ENCODE data around the gene ISYNA1.
A peak's percentile ranks its signal among the peaks of the same experiment; 100 is the strongest.

Gene ISYNA1

DNA sequence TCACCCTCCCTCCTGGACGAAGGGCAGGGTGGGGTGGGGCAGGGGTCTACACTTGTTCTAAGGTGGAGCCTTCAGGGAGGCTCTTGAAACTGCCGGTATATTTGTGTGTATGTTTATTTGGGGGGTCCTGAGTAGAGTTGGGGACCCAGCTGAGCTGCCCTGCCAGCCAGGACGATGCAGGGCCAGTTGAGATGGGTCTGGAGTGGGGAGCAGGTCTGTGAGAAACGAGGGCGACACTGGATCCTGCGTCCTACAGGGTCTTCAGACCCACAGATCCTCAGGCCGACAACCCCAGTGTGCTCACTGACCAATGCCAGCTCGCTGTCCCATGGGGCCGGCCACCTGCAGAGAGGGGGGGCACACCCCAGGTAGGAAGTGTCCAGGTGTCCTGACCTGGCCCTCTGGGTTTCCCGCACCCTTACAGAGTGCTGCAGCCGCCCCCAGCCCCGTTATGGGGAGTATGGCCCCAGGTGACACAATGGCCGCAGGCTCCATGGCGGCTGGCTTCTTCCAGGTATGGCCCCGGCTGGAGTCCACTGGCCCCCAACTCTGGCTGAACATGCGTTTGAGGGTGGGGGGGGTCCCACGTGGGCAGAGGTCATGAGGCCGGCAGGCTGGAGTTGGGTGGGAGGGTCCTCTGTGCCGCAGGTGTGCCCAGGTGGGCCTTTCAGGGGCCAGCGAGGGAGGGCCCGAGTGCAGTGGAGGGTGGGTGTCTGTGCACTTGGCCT lies 7.4 kb downstream of the ISYNA1 start:
- DNase-seq = no peak

DNA sequence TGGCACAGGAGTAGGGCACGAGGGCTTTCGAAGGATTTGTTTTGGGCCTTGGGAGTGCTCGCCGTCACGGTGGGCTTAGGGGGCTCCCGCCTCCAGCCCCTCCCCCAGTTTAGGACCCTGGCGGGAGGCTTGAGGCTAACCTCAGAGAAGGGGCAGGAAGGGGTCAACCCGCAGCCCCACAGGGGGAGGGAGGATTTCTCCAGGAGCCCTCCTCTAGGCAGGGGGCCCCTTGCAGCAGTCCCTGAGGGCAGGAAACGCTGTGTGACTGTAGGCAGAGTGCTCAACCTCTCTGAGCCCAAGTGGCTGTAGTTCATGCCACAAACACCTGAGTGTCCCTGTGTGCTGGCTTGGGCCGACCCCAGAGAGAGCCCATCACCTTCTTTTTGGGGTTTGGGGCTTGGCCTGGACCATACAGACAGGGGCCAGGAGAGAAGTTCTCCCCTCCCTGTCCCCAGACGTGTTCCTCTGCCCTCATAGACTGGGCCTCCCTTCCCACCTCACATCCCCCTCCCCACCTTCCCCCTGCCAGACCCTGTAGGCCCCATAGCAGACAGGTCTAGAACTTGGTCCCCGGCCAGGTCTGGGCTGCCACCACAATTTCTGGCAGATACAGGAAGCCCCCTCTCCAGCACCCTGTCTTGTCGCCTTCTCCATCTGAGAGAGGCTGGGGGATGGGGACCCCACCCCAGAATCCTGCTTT lies 8.1 kb downstream of the ISYNA1 start:
- DNase-seq = no peak

DNA sequence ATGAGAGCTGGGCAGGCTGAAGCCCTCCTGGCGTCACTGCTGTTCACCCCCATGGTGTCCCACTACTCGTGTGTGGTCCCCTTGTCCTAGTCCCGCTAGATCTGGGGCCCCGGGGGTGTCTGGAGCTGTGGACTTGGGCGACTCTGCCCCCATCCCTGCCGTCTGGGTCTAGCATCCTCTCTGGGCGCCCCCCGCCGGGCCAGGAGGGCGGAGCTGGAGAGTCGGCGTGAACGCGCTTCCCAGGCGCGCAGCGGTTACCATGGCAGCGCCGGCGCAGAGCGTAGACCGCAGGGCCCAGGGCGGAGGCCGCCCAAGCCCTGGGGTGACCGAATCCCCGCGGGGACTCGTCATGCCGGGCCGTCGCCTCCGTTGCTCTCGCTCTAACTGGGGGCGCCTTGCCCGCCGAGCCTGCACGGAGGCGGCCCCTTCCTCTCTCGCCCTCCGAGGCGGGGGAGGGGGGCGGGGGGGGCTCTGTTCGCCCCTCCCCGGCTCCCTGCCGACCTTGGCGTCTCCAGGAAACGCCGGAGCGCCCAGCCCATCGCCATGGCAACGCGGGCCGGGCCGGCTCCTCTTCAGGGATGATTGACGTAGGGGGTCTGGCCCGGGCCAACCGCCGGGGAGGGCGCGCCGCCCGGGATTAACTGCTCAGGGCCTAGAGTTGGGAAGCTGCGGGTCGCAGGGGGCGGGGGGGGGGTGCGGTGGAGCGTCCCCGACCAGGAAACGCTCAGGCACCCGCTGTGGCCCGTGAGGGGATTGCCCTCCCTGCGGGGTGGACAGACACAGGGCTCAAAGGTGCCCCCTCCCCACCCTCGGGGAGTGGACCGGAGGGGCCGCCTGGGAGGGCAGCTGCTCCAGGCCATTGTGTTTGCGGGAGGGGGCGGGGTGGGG lies 8.9 kb downstream of the ISYNA1 start:
- peak; percentile 75 for DNase-seq

DNA sequence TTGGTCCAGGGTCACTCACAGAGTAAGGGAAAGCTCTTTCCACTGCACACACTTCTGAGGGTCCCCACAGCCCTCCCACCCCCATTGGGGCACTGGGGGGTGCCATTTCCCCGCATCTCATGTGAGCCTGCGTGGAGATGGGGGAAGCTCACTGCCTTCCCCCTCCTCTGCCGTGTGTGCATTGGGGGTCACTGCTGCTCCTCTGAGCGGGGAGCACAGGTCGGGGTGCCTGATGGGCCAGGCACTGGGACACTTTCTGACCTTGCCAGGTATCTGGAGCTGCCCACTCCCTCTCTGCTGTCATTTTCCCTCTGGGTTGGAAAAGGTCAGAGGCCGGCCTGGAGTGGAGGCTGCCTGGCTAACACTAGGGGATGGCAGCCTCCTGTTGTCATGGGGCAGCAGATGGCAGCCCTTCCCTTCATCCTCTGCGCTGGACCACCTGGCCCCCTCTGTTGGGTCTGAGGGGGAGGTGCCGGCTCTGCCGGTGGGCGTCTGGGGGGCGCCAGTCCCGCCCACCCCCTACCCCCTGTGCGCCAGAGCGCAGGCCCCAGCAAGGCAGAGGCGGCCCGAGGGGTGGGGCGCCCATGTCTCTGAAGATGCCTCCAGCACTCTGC lies 9.7 kb downstream of the ISYNA1 start:
- no peak for DNase-seq

DNA sequence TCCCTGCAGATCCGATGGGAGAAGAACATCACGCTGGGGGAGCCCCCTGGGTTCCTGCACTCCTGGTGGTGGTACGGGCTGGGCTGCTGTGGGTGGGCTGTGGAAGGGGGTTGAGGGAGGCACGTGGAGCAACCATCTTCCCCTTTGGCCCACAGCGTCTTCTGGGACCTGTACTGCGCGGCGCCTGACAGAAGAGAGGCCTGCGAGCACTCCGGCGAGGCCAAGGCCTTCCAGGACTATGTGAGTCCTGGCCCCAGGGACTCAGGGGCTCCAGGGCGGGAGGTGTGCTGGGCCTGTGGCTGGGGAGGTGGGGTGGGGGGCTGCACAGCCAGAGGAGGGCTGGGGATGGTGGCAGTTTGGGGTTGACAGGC lies 10.2 kb downstream of the ISYNA1 start:
- DNase-seq = no peak

DNA sequence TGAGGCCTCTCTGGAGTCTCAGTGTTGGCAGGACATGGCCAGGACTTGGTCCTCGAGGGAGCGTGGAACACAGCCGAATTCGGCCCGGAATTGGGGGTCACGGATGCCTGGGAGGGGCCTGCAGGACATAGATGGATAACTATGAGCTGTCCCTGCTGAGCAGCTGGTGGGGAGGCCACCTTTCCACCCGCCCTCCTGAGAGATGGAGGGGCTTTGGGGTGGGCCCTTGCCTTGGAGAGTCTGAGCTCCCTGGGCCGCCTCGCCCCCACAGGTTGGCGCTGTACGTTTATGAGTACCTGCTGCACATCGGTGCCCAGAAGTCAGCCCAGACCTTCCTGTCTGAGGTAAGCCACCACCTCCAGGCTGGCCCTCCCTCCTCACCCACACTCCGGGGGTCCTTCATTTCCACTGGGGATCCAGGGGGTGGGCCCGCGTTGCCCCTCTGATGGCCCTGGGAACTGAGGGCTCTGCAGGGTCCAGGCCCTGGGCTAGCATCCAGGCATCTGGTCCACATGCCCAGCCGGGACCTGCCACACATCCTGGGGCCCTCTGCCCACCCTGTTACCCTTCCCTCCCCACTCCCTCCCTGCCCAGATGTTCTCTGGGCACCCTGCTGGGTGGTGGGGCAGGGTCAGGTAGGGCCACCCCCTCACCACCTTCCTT lies 10.7 kb downstream of the ISYNA1 start:
- DNase-seq = no peak

DNA sequence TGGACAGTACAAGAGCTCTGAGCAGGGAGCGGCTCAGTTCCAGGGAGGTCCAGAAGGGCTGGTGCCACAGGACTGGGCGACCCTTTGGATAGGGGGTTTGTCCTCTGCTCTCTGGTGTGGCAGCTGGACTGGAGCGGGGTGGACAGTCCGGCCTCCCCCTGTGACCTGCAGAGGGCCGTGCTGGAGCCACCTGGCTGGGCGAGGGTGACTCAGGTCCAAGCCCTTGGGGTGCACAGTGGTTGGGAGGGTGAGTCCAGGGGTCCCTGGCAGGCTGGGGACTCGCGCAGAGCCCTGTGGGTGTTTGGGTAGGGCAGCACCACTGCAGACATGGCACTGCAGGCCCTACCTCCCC lies 11.5 kb downstream of the ISYNA1 start:
- no peak for DNase-seq

DNA sequence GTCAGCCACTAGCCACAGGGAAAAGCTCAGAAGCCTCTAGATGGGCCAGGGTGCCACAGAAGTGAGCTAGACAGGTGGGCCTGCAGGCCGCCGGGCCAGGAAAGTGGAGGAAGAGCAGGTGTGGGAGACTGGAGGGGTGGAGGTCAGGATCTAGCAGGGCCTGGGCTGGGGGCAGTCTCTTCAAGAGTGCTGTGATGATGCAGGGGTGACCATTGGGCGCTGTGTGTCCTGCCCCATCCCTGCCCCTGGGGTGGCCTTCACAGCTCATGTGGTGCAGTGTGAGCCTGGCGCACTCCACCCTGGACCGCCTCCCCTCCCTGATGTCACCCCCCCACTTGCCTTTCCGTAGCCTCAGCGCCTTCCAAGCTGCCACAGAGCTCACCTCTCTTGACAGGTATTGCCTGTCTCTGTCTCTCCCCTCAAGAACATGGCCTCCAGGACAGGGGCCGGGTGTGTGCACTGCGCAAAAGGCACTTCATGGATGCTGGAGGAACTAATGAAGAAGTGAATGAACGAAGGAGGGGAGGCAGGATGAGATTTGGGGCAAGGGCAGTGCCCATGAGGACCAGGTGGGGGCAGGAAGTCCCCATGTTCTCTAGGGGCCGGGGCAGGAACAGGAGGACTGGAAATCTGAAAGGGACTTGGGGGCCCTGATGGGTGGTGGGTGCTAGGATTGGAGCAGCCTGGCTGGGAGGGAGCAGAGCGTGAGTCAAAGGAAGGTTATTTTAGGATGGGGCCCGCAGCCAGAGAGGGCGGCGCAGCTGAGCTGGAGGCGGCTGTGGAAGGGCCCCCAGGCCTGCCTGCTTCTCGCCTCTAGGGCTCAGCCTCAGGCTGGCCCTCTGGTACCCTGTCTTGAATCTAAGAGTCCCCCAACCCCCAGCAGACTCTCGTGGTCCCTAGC lies 12.2 kb downstream of the ISYNA1 start:
- no peak for DNase-seq

DNA sequence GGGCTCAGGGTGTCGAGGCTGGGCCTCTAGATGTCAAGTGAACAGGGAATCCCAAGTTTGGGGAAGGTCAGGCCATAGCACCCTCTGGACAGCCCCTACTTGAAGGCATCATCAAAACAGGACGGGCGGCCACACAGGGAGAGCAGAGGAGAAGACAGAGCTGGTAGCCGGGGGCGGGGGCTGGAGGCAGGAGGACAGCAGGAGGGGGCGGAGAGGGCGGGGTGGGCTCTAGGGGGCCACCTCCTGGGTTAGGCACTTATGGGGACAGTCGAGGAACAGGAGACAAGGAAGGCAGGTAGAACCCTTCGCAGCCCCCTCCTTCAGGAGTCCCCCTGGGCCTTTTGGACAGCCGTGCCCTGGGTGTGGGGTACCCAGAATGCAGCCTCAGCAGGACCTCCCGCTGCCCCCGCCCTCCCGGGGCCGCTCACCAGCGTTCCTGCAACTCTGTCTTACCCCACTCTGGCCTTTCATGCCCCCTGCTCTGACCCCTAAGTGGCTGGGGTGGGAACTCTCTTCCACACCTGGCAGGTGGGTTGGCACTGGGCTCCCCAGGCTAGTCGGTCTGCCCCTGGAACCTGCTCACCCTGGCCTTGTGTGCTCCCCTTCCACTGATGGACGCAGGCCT lies 12.9 kb downstream of the ISYNA1 start:
- no peak for DNase-seq

DNA sequence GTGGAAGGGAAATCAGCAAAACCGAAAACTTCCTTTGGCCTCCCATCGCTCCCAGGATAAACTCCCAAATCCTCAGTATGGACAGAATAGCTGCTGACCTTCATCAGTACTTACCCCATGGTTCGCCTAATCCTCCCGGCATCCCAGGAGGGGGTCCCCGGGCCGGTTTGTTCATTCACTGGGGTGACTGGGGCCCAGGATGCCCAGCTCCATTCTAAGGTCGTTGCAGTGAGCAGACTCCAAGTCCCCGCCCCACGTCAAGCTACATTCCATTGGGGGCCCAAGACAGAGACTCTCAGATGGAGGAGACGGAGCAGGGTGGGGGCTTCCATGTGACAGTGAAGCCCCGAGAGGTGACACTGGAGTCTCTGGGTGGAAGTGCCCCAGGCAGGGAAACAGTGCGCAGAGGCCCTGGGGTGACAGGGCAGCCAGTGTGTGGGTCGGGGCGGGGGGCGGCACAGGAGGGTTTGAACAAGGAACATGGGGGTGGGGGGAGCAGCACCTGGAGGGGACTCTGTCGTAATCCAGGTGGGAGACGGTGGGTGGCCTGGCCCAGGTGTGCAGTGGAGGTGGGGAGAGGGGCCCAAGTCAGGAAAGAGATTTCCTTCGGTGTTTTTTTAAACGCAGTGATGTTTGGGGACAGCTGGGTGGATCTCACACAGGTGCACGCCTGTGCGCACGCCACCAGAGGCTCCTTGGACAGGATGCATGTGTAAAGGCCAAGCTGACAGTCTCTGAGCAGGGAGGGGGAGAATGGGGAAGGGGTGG lies 13.6 kb downstream of the ISYNA1 start:
- DNase-seq = no peak

DNA sequence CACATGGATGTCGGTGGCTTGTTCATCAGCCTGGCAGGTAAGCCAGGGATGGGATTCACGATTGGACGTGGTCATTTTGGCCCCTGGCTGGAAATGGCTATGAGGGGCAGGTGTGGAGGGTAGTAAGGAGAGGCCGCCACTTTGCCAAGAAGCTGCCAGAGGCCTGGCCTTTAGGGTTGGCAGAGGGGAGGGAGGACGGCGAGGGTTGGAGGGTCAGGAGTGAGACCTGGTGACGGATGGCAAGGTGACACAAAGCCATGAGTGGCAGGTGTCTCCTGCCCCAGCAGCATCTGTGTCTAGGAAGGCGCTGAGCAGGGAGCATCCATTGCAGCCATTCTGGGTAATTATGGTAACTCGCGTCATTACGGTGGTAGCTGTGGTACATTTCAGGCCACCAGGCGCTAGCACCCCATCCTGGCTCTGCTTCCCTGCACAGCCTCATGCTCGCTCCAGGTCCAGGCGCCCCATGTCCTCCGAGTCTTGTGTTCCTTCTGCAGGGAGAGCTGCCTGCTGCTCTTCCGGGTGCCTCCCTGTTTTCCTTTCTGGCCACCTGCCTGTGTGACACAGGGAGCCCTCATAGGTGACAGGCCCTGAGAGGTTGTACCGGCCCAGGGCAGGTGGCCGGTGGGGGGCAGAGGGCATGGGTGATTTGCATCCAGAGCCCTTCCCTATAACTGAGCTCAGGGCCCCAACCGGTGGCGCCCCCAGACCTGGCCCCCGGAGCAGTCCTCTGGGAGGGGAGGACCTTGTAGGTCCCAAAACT lies 14.5 kb downstream of the ISYNA1 start:
- DNase-seq = no peak

DNA sequence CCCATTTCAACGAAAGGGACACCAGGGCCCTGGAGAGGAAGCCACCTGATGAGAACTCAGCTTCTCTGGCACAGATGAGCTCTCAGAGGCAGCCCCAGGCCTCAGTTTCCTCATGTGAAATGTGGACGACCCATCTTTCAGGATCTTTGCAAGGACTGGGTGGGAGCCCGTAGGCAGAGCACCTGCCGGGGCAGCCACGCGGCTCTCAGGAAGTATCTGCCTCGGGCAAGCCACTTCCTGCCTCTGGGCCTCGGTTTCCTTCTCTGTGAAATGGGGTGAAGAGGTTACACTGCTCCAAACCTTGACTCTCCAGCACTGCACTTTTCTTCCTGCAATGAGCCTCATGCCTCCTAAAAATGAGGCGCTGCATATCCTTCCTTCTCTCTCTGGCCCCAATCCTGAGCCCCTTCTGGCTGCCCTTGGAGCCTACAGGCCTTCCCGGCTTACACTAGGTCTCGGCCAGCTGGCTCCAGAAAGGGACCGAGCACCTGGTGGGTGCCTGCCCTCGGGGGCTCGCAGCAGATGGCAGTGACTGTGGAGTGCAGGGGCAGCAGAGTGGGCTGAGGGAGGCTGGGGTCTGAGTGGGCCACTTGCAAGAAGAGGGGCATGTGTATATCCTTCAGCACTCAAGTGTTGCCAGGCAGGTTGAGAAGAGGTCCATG lies 15.3 kb downstream of the ISYNA1 start:
- no peak for DNase-seq

DNA sequence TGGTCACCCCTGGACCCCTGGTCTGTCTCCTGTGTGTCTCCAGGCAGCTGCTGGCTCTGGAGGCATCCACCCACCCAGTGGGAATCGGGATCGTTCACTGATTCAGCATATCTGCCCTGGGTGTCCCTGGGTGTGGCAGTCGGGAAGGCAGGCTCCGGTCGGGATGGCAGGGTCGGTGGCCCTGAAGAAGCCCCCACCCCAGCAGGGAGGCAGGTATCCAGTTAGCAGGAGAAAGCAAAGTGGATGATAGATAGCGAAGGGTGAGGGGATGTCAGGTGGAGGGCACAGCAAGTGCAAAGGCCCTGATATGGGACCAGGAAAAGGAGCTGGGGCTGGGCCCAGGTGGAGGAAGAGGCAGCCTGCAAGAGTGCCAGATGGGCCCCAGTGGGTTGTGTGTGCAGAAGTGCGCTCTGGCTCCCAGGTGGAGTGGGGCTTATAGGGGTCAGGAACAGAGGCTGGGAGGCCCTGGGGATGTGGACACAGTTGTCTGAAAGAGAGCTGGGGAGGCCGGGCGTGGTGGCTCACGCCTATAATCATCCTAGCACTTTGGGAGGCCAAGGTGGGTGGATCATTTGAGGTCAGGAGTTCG lies 16.5 kb downstream of the ISYNA1 start:
- DNase-seq = no peak

DNA sequence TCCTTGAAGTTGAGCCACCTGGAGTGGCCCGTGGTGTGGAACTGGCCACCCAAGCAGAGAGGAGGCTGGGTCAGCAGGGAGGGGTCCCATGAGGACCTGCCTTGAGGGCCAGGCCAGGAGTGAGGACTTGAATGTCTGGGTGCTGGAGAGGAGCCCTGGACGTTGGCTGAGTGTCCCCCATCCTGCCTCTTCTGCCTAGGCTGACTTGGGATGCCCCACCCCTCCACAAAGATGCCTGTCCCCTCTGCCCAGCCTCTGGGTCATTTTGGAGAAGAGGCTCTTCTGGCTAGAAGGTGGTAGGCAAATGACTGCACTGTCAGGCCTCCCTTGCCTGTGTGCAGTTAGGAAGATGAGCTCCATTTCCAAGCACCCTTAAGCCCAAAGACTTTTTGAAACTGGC lies 17.0 kb downstream of the ISYNA1 start:
- DNase-seq = no peak

DNA sequence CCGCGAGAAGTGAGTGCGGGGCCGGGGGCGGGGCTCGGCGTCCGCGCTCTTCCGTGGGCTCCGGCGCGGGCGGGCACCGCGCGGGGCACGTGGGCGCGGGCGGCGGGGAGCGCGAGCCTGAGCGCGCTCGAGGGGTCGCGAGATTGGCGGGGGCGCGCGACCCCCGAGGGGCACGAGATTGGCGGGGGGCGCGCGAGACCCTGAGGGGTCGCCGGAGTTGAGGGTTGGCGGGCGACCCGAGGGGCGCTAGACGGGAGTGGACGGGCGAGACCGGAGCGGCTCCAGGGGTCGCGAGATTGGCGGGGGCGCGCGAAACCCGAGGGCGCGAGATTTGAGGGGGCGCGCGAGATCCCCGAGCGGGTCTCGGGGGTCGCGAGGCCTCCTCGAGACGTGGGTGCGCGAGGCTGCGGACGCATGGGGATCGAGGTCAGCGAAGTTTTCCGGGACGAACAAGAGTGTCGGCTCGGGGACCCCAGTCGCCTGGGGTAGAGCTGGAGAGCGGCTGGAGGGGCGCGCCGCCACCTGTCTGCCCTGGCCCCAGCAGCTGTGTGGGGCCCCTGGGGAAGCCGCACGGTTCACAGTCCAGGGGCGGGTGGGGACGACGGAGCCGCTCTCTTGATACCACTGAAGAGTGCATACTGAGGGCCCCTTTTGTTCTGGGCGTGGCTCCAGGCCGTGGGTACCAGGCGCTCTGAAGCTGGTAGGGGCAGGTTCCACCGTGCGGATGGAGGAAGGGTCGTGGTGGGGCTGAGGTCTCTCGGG lies 18.1 kb downstream of the ISYNA1 start:
- no peak for DNase-seq

DNA sequence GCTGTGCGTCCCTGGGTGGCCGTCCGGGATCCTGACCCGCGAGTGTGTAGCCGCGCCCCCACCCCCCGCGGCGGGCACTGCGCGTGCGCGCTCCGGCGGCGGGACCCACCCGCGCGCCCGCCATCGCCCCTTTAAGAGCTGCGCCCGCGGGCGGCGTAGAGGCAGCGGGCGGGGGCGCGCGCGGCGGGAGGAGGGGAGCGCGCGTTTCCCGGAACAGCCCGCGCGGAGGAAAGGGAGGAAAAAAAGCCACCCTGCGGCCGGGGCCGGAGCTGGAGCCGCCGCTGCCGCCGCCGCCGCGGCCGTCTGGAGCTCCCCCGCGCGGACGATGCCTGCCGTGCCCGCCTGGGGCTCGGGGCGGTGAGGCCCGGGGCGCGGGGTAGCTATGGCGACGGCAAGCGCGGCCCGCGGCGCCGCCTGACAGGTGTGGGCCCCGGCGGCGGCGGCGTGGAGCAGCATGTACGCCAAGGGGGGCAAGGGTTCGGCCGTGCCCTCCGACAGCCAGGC lies 18.7 kb downstream of the ISYNA1 start, which contains the start of gene SSBP4:
SSBP4 (plus strand) TSS at position 204 of the 504 bp plus-strand sequence; CDS start at position 455, 251 bp downstream.
- peak; percentile 63 for DNase-seq

DNA sequence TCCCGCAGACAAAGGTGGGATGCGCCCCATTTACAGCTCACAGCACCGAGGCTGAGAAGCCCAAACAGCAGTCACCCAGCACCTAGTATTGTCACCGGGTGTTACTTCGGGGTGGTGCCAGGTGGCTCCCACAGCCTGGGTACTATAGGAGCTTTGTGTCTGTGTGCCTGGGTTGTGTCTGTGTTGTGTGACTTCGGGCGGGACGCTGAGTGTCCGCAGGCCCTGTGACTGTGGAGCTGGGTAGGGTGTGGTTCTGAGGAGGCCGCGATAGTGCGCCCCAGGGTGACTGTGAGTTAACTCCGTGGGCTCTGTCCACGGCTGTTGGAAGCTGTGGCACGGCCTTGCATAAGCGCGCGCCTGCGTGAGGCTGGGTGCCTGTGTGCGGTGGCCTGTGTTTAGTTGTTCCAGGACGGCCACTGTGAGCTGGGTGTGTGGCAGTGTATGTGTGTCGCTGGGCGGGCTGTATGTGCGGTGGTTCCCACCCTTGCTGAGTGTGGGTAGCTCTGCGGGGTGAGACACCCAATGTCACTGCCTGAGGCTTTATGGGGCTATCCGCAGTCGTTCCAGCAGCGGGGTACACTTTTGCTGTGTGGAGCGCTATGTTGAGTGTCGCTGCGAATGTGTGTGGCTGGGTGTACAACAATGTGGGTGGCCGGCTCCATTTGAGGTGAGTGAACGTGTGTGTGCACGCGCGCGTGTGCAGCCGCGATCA lies 19.3 kb downstream of the ISYNA1 start:
- no peak for DNase-seq

Measured in midbrain (tissue), 1 donor.